OCI-LY1 (cell line): ENCODE measurements around the gene MEGF6.

Experiments used
- H2AFZ ChIP-seq: fragments of 200-600 bp; sonication (generic), shearing (Covaris generic); 2 replicates; pipeline ENCODE4 v1.6.0; 2014; ENCODE audit warnings: antibody characterized with exemption, mild to moderate bottlenecking, low read length
- H3F3A ChIP-seq: fragments of 200-600 bp; sonication (generic), shearing (Covaris generic); 2 replicates; pipeline ENCODE4 v1.6.0; 2014; ENCODE audit warnings: mild to moderate bottlenecking, antibody characterized with exemption, low read length, moderate library complexity; ENCODE audit not compliant: insufficient read depth
- H3K27ac ChIP-seq: fragments of 200-600 bp; sonication (generic); 2 replicates; pipeline ENCODE4 v1.5.1; 2014; ENCODE audit warnings: low read length, mixed run types, mild to moderate bottlenecking, low read depth; ENCODE audit not compliant: poor library complexity, severe bottlenecking
- H3K27me3 ChIP-seq: fragments of 200-600 bp; sonication (generic); 2 replicates; pipeline ENCODE4 v1.6.0; 2014; ENCODE audit warnings: antibody characterized with exemption, mild to moderate bottlenecking, low read length, moderate library complexity; ENCODE audit not compliant: insufficient read depth
- H3K36me3 ChIP-seq: fragments of 200-600 bp; sonication (generic); 2 replicates; pipeline ENCODE4 v1.6.1; 2014; ENCODE audit warnings: mild to moderate bottlenecking, antibody characterized with exemption, low read length, moderate library complexity, mixed read lengths; ENCODE audit not compliant: insufficient read depth
- H3K4me1 ChIP-seq: fragments of 200-600 bp; sonication (generic); 2 replicates; pipeline ENCODE4 v1.5.1; 2014; ENCODE audit warnings: mild to moderate bottlenecking, low read length, moderate library complexity; ENCODE audit not compliant: insufficient read depth, severe bottlenecking
- H3K4me2 ChIP-seq: fragments of 200-600 bp; sonication (generic), shearing (Covaris generic); 2 replicates; pipeline ENCODE4 v1.6.1; 2014; ENCODE audit warnings: low read length
- H3K4me3 ChIP-seq: fragments of 200-600 bp; sonication (generic); 2 replicates; pipeline ENCODE4 v1.5.1; 2014; ENCODE audit warnings: low read length, low read depth, mild to moderate bottlenecking, mixed read lengths; ENCODE audit not compliant: poor library complexity, severe bottlenecking
- H3K79me2 ChIP-seq: fragments of 200-600 bp; shearing (Covaris generic); 2 replicates; pipeline ENCODE4 v1.6.1; 2016; ENCODE audit warnings: mixed run types, low read length, mixed read lengths; ENCODE audit not compliant: insufficient read depth
- H3K9ac ChIP-seq: fragments of 200-600 bp; sonication (generic), shearing (Covaris generic); 2 replicates; pipeline ENCODE4 v1.6.1; 2014; ENCODE audit warnings: mild to moderate bottlenecking, low read length, mixed read lengths
- H3K9me2 ChIP-seq: fragments of 200-600 bp; sonication (generic), shearing (Covaris generic); 2 replicates; pipeline ENCODE4 v1.6.1; 2014; ENCODE audit warnings: low read depth, mild to moderate bottlenecking, low read length, mixed read lengths
- H3K9me3 ChIP-seq: fragments of 200-600 bp; shearing (Covaris generic); 2 replicates; pipeline ENCODE4 v1.6.1; 2014; ENCODE audit warnings: low read length, mixed read lengths
- H4K20me1 ChIP-seq: fragments of 200-600 bp; sonication (generic), shearing (Covaris generic); 2 replicates; pipeline ENCODE4 v1.6.0; 2016; ENCODE audit warnings: mild to moderate bottlenecking, low read length; ENCODE audit not compliant: insufficient read depth
- EZH2 ChIP-seq: fragments of 200-600 bp; sonication (generic), shearing (Covaris generic); IDR thresholded peaks from 2 replicates; pipeline ENCODE4 v1.8.0; 2017; ENCODE audit warnings: borderline replicate concordance, mixed run types, mild to moderate bottlenecking, antibody characterized with exemption, low read length, moderate library complexity, mixed read lengths
- TF ChIP-seq, protein P1 (sequence below): fragments of 200-600 bp; sonication (generic), shearing (Covaris generic); IDR thresholded peaks from 2 replicates; pipeline ENCODE4 v1.5.1; 2017; ENCODE audit warnings: mild to moderate bottlenecking, antibody characterized with exemption, low read length, moderate library complexity, mixed read lengths

The MEGF6 gene

DNA sequence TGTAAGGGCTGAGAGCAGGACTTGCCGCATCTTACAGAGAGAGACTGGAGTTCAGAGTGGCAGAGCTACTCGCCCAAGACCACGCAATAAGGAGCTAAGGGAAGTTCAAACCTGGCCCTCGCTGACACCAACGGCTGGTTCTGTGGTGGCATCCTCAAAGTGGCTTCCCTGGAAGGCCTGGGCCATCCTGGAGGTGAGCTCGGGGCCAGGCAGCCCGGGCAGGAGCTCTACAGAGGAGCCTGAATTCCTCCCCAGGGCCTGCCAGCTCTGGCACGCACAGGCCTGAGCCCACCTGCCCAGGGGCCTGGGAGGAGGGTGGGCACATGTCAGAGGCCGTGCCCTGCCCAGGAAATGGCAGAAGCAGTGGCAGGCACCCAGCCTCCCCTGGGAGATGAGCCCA lies 68.6 kb downstream of the MEGF6 start:
- H3K27ac ChIP-seq, result no peak overlapping the region
- no peak for TF ChIP-seq EZH2
- TF ChIP-seq, protein P1, sequence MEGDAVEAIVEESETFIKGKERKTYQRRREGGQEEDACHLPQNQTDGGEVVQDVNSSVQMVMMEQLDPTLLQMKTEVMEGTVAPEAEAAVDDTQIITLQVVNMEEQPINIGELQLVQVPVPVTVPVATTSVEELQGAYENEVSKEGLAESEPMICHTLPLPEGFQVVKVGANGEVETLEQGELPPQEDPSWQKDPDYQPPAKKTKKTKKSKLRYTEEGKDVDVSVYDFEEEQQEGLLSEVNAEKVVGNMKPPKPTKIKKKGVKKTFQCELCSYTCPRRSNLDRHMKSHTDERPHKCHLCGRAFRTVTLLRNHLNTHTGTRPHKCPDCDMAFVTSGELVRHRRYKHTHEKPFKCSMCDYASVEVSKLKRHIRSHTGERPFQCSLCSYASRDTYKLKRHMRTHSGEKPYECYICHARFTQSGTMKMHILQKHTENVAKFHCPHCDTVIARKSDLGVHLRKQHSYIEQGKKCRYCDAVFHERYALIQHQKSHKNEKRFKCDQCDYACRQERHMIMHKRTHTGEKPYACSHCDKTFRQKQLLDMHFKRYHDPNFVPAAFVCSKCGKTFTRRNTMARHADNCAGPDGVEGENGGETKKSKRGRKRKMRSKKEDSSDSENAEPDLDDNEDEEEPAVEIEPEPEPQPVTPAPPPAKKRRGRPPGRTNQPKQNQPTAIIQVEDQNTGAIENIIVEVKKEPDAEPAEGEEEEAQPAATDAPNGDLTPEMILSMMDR, result no peak
- no peaks in the 10 kb centered on the region for H3K79me2 ChIP-seq
- no peaks in the 10 kb centered on the region for H3K27me3 ChIP-seq
- no peak overlapping the region for H3K4me2 ChIP-seq
- no peaks in the 10 kb centered on the region for H3K36me3 ChIP-seq
- no peak overlapping the region for H3K9ac ChIP-seq
- H3F3A ChIP-seq, result no peaks in the 10 kb centered on the region
- H4K20me1 ChIP-seq, result no peaks in the 10 kb centered on the region
- no peaks in the 10 kb centered on the region for H3K9me3 ChIP-seq
- H2AFZ ChIP-seq, result no peak overlapping the region
- no peaks in the 10 kb centered on the region for H3K9me2 ChIP-seq
- H3K4me1 ChIP-seq, result no peaks in the 10 kb centered on the region
- H3K4me3 ChIP-seq, result no peak overlapping the region

DNA sequence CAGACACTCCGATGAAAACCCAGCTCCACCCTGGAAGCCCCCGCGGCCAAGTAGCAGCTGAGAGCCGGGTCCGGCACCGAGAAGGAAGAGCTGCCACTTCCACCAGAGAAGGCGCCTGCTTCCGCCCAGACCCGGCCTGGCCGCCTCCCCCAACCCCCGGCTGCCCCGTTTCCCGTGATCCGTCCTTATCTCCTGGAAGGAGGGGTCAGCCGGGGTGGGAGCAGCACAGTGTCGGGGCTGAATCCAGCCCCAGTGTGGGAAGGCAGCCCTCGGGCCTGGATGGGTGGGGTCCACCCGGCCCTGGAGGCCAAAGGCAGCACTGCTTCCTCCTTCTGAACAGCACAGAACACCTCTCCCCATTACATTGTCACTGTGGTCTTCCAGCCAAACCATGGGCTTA lies 69.4 kb downstream of the MEGF6 start:
- Histone ChIP-seq H3K4me2 (no peak overlapping the region), H3K4me1 (no peaks in the 10 kb centered on the region), H3K4me3 (no peak overlapping the region), H3K27me3 (no peaks in the 10 kb centered on the region), H3F3A (no peaks in the 10 kb centered on the region), H3K9me3 (no peaks in the 10 kb centered on the region), H3K9me2 (no peaks in the 10 kb centered on the region), H3K79me2 (no peaks in the 10 kb centered on the region), H2AFZ (no peak overlapping the region), H3K9ac (no peak overlapping the region), H3K27ac (no peak overlapping the region), H4K20me1 (no peaks in the 10 kb centered on the region), H3K36me3 (no peaks in the 10 kb centered on the region)
- no peak for TF ChIP-seq EZH2
- TF ChIP-seq, protein P1, result no peak

DNA sequence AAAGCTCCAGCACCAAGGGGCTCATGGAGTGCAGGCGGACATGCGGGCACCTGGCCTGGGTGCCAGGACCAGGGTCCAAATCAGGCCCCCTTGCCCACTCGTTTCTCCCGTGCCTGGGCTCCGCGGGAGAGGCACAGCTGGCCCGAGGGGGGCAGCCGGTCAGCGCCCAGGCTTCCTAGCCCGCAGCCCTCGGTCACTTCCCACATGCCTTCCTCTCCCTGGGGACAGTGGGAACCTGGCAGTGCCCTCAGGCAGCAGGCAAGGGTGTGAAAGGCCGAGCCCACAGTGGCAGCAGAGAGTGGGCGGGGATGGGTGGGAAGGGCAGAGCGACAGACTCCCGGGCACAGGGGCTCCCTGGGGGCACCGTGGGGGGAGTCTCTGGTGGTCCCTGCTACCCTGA lies 69.8 kb downstream of the MEGF6 start:
- no peak overlapping the region for H3K4me2 ChIP-seq
- no peak overlapping the region for H3K4me3 ChIP-seq
- no peak for TF ChIP-seq EZH2
- TF ChIP-seq, protein P1, result no peak
- H3K27ac ChIP-seq, result no peak overlapping the region
- H3K9me3 ChIP-seq, result no peaks in the 10 kb centered on the region
- no peaks in the 10 kb centered on the region for H3F3A ChIP-seq
- no peaks in the 10 kb centered on the region for H3K36me3 ChIP-seq
- no peak overlapping the region for H2AFZ ChIP-seq
- no peaks in the 10 kb centered on the region for H3K79me2 ChIP-seq
- no peak overlapping the region for H3K9ac ChIP-seq
- no peaks in the 10 kb centered on the region for H3K9me2 ChIP-seq
- H3K4me1 ChIP-seq, result no peaks in the 10 kb centered on the region
- H3K27me3 ChIP-seq, result no peaks in the 10 kb centered on the region
- H4K20me1 ChIP-seq, result no peaks in the 10 kb centered on the region
